ENCODE measurements around the gene CCT5. TPM values are rescaled to one million over a fixed set of nuclear protein-coding genes. Genes with fewer than 3 reads are reported as not detected.

CCT5 gene
- total RNA-seq, 1 experiment from 2014 or later = 532 TPM

GRCh38 chr5:10311595-10312425, 61.7 kb downstream of the CCT5 start:
- Histone ChIP-seq H3K9me3 (ENCODE audit: control insufficient read depth, low read depth, low read length) (no peaks in the 10 kb centered on the region), H2BK5ac (ENCODE audit: insufficient read length, low read length) (no peak overlapping the region), H3K27me3 (ENCODE audit: insufficient read depth, low read length) (no peaks in the 10 kb centered on the region), H4K20me1 (ENCODE audit: control insufficient read depth, insufficient read depth, insufficient read length) (no peaks in the 10 kb centered on the region), H3K79me2 (ENCODE audit: insufficient read depth, low read length) (no peaks in the 10 kb centered on the region), H2BK12ac (ENCODE audit: insufficient read length, low read depth, low read length) (no peak overlapping the region), H2AFZ (ENCODE audit: low read length) (no peak overlapping the region), H3K27ac (ENCODE audit: insufficient read length, low read depth, low read length) (no peak overlapping the region), H3K56ac (ENCODE audit: insufficient read length, low read depth, low read length) (no peak overlapping the region), H3K14ac (ENCODE audit: insufficient read depth, low read length) (no peak overlapping the region), H3K23ac (ENCODE audit: insufficient read length, low read depth, low read length) (no peak overlapping the region), H4K91ac (ENCODE audit: insufficient read length, low read depth, low read length) (no peak overlapping the region), H2BK120ac (ENCODE audit: low read depth, low read length, poor library complexity, severe bottlenecking) (no peak overlapping the region), H3K23me2 (ENCODE audit: insufficient read length, low read depth, low read length, poor library complexity, severe bottlenecking) (peaks cover 10% of the 10 kb centered on the region), H2AK5ac (ENCODE audit: insufficient read length, low read length) (no peak overlapping the region), H4K8ac (replicated peaks; ENCODE audit: insufficient read length, low read depth, low read length) (no peak overlapping the region), H3K4me2 (ENCODE audit: insufficient read depth, insufficient read length, low read length) (no peak overlapping the region), H3K4me1 (ENCODE audit: insufficient read depth, low read length) (no peaks in the 10 kb centered on the region; the same call in 1 of the 2 replicates), H4K5ac (ENCODE audit: insufficient read length, low read depth, low read length) (no peak overlapping the region), H3K79me1 (ENCODE audit: insufficient read depth, low read depth, low read length, poor library complexity, severe bottlenecking) (no peaks in the 10 kb centered on the region), H3K9ac (ENCODE audit: extremely low read depth, insufficient read length, low read length) (no peak overlapping the region), H3T11ph (ENCODE audit: low read length) (no peak overlapping the region), H3K18ac (ENCODE audit: insufficient read length, low read depth, low read length) (no peak overlapping the region), H2BK15ac (ENCODE audit: low read depth, low read length) (no peak overlapping the region), H3K4ac (ENCODE audit: low read depth, low read length) (no peak overlapping the region), H2BK20ac (ENCODE audit: low read depth, low read length, poor library complexity, severe bottlenecking) (no peak overlapping the region)
- DNase-seq = no peak
- no CpG with 5 or more reads among the region's 10 CpGs for WGBS (ENCODE audit: extremely low coverage, insufficient read length, low lambda C conversion rate)
- peaks cover 13% of the 10 kb centered on the region for H3K27me3 Mint-ChIP-seq (ENCODE audit: low read depth)
- H3K4me3 Mint-ChIP-seq = no peak overlapping the region; a peak in 2 of 5 replicates
- H3K4me1 Mint-ChIP-seq = peaks cover 11 to 14% of the 10 kb centered on the region in 2 experiments
- peaks cover 2 to 4% of the 10 kb centered on the region in 2 experiments; a peak in 2 of 5 replicates for H3K9me3 Mint-ChIP-seq
- H3K27ac Mint-ChIP-seq = no peak overlapping the region
- H3K36me3 Mint-ChIP-seq (ENCODE audit: insufficient read depth in 1 of 3, low read depth in 3 of 3) = peaks cover 2 to 5% (median 4%) of the 10 kb centered on the region in 3 experiments; a peak in 4 of 7 replicates
- no peak for TF ChIP-seq CTCF (conservative IDR thresholded peaks at IDR 0.05)

Data from H9 (cell line).